Measurements from ENCODE around the gene KCNN4. TPM values are rescaled to one million over a fixed set of nuclear protein-coding genes. Genes with fewer than 3 reads are reported as not detected.
"Not testable (repeated sequence)": the region's sequence is repeated elsewhere in the genome, so short reads cannot be mapped to it uniquely, and the experiment has no call there.

KCNN4 gene
- total and polyA plus RNA-seq, 2 of the 13 experiments (the other 11 are each of a cell fraction or from before 2014, with no cell fraction given), result 0.13 to 0.25 TPM

DNA sequence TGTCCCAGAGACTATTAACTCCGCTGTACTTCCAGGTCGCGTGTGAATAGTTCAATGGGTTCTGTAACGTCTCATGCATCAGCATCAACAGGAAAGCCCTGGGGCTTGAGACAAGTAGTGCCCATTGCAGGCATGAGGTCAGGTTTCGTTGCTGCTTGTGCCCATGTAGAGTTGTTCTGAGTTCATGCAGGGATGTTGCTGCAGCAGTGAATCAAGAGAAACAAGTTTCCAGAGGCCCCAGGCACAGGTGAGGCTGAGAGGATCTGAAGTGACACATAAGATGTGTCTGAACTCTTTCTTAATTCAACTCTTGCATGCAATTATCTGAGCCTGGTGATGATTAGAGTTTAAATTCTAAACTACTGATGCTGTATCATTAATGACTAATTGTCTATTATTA lies 37.7 kb upstream of the KCNN4 start (continued):
- TF ChIP-seq ZNF660 (CRISPR knock-in tag; IDR thresholded peaks at IDR 0.05; ENCODE audit: borderline replicate concordance, low read depth), result no peak
- no peak for TF ChIP-seq SMARCC2 (IDR thresholded peaks at IDR 0.05)
- TF ChIP-seq ZNF7 (CRISPR knock-in tag; IDR thresholded peaks at IDR 0.05), result no peak
- TF ChIP-seq, protein P1, sequence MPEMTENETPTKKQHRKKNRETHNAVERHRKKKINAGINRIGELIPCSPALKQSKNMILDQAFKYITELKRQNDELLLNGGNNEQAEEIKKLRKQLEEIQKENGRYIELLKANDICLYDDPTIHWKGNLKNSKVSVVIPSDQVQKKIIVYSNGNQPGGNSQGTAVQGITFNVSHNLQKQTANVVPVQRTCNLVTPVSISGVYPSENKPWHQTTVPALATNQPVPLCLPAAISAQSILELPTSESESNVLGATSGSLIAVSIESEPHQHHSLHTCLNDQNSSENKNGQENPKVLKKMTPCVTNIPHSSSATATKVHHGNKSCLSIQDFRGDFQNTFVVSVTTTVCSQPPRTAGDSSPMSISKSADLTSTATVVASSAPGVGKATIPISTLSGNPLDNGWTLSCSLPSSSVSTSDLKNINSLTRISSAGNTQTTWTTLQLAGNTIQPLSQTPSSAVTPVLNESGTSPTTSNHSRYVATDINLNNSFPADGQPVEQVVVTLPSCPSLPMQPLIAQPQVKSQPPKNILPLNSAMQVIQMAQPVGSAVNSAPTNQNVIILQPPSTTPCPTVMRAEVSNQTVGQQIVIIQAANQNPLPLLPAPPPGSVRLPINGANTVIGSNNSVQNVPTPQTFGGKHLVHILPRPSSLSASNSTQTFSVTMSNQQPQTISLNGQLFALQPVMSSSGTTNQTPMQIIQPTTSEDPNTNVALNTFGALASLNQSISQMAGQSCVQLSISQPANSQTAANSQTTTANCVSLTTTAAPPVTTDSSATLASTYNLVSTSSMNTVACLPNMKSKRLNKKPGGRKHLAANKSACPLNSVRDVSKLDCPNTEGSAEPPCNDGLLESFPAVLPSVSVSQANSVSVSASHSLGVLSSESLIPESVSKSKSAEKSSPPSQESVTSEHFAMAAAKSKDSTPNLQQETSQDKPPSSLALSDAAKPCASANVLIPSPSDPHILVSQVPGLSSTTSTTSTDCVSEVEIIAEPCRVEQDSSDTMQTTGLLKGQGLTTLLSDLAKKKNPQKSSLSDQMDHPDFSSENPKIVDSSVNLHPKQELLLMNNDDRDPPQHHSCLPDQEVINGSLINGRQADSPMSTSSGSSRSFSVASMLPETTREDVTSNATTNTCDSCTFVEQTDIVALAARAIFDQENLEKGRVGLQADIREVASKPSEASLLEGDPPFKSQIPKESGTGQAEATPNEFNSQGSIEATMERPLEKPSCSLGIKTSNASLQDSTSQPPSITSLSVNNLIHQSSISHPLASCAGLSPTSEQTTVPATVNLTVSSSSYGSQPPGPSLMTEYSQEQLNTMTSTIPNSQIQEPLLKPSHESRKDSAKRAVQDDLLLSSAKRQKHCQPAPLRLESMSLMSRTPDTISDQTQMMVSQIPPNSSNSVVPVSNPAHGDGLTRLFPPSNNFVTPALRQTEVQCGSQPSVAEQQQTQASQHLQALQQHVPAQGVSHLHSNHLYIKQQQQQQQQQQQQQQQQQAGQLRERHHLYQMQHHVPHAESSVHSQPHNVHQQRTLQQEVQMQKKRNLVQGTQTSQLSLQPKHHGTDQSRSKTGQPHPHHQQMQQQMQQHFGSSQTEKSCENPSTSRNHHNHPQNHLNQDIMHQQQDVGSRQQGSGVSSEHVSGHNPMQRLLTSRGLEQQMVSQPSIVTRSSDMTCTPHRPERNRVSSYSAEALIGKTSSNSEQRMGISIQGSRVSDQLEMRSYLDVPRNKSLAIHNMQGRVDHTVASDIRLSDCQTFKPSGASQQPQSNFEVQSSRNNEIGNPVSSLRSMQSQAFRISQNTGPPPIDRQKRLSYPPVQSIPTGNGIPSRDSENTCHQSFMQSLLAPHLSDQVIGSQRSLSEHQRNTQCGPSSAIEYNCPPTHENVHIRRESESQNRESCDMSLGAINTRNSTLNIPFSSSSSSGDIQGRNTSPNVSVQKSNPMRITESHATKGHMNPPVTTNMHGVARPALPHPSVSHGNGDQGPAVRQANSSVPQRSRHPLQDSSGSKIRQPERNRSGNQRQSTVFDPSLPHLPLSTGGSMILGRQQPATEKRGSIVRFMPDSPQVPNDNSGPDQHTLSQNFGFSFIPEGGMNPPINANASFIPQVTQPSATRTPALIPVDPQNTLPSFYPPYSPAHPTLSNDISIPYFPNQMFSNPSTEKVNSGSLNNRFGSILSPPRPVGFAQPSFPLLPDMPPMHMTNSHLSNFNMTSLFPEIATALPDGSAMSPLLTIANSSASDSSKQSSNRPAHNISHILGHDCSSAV (CRISPR knock-in tag; IDR thresholded peaks at IDR 0.05; ENCODE audit: borderline replicate concordance), result no peak

- FAIRE-seq; in situ Hi-C loops (cut with HindIII; ENCODE audit: extremely low pct_ligation_motif_present, low pct_unique_long_range_greater_than_20kb); intact Hi-C loops (cut with micrococcal nuclease; ENCODE audit: unreplicated experiment); BruUV-seq (replicated peaks); H3K4me3 ChIP-seq (replicated peaks in 1 of 3; ENCODE audit: insufficient read depth in 1 of 3, low read depth in 2 of 3, low read length in 3 of 3); H3K27me3 ChIP-seq (ENCODE audit: control insufficient read depth in 1 of 2, insufficient read depth in 2 of 2, low read length in 2 of 2); POLR2A ChIA-PET; H3K9ac ChIP-seq (ENCODE audit: insufficient read depth, low read depth, low read length); ATAC-seq; H3K4me1 ChIP-seq (ENCODE audit: insufficient read depth, low read length); H3K4me2 ChIP-seq (ENCODE audit: low read depth, low read length); DNase-seq (ENCODE audit: low spot score); CTCF ChIA-PET (ENCODE audit: low intra/inter-chr PET ratio, low total read pairs); H3K9me3 ChIP-seq (ENCODE audit: low read length); H4K20me1 ChIP-seq (ENCODE audit: insufficient read depth, low read length); H3K36me3 ChIP-seq (replicated peaks in 1 of 2; ENCODE audit: control insufficient read depth in 1 of 2, insufficient read depth in 2 of 2, low read length in 2 of 2); H2AFZ ChIP-seq (ENCODE audit: low read length); H3K79me2 ChIP-seq (ENCODE audit: insufficient read depth, low read length); H3K27ac ChIP-seq (ENCODE audit: extremely low read length, insufficient read depth, low read length); TF ChIP-seq ATF7 (CRISPR knock-in tag; IDR thresholded peaks at IDR 0.05): not testable (repeated sequence)
- TF ChIP-seq CEBPB (IDR thresholded peaks at IDR 0.05; ENCODE audit: borderline replicate concordance, low read depth, low read length) (peak; percentile 30; the same call in 1 of the 2 replicates), MAFK (conservative IDR thresholded peaks at IDR 0.05 in 1 of 2, IDR thresholded peaks at IDR 0.05 in 1 of 2; ENCODE audit: low read length in 2 of 2) (0 out of 4 replicates have a peak, but pooled peaks of 1 of the 2 experiments have one; percentile 6), ATF7 (IDR thresholded peaks at IDR 0.05) (peak; percentile 61; the same call in 1 of the 2 replicates)
- 0% methylated on average over 1 of the region's 1 CpG for WGBS (ENCODE audit: low lambda C conversion rate)
Observed at GRCh38 chr19:43817454-43817853, 36.7 kb upstream of the KCNN4 start.
